SW480 (cell line): Measurements from ENCODE around the gene FAM25A.

Experiments used
- DNase-seq: peaks from one replicate; pipeline ENCODE4 v3.0.0-alpha.2; 2016; ENCODE audit warnings: low spot score

FAM25A gene

GRCh38 chr10:87064651-87065050 lies 44.6 kb downstream of the FAM25A start:
- DNase-seq = no peak

GRCh38 chr10:87066178-87066577 lies 46.1 kb downstream of the FAM25A start:
- no peak for DNase-seq

- DNase-seq = no peak
Measured at GRCh38 chr10:87066865-87067264, 46.8 kb downstream of the FAM25A start.

GRCh38 chr10:87068281-87068680 lies 48.2 kb downstream of the FAM25A start:
- no peak for DNase-seq

- no peak for DNase-seq
Measured at GRCh38 chr10:87072449-87072848, 52.4 kb downstream of the FAM25A start.
